Stimulated activated CD4-positive, alpha-beta T cell treated with anti-CD3 and anti-CD28 coated beads, Interleukin-1b, Interleukin-23, amount 100 ng/mL, for 48 hours (primary cell): ENCODE results near the gene HMX1.

Experiments
- DNase-seq: peaks from one replicate; pipeline ENCODE4 v3.0.0-alpha.2; 2020

The HMX1 gene

GRCh38 chr4:8838961-8839431 is 32.6 kb downstream of the HMX1 start:
- no peak for DNase-seq

- no peak for DNase-seq
Observed at GRCh38 chr4:8838296-8838960, 33.2 kb downstream of the HMX1 start.

GRCh38 chr4:8837181-8837841 is 34.3 kb downstream of the HMX1 start:
- DNase-seq: no peak

- no peak for DNase-seq
Observed at GRCh38 chr4:8836664-8837171, 34.9 kb downstream of the HMX1 start.

- DNase-seq: no peak
Observed at GRCh38 chr4:8835521-8836365, 35.9 kb downstream of the HMX1 start.

- no peak for DNase-seq
Observed at GRCh38 chr4:8834681-8835220, 36.9 kb downstream of the HMX1 start.

GRCh38 chr4:8832113-8832915 is 39.3 kb downstream of the HMX1 start:
- no peak for DNase-seq

GRCh38 chr4:8831221-8832112 is 40.2 kb downstream of the HMX1 start:
- DNase-seq: no peak

GRCh38 chr4:8830611-8831200 is 40.9 kb downstream of the HMX1 start:
- no peak for DNase-seq

- DNase-seq: no peak
Observed at GRCh38 chr4:8830056-8830455, 41.6 kb downstream of the HMX1 start.

- DNase-seq: no peak
Observed at GRCh38 chr4:8829584-8829983, 42.1 kb downstream of the HMX1 start.

GRCh38 chr4:8828869-8829268 is 42.8 kb downstream of the HMX1 start:
- DNase-seq: no peak

- DNase-seq: no peak
Observed at GRCh38 chr4:8821151-8821950, 50.3 kb downstream of the HMX1 start.

GRCh38 chr4:8820178-8821102 is 51.2 kb downstream of the HMX1 start:
- no peak for DNase-seq

GRCh38 chr4:8819473-8820177 is 52.0 kb downstream of the HMX1 start:
- DNase-seq: no peak

GRCh38 chr4:8819019-8819418 is 52.6 kb downstream of the HMX1 start:
- no peak for DNase-seq

GRCh38 chr4:8818063-8818881 is 53.4 kb downstream of the HMX1 start:
- no peak for DNase-seq

- DNase-seq: no peak
Observed at GRCh38 chr4:8817813-8818062, 53.9 kb downstream of the HMX1 start.
